Activated CD4-positive, alpha-beta T cell treated with anti-CD3 and anti-CD28 coated beads, Interleukin-2, amount 10 ng/mL, durations not matched to agents 24 days and 14 days (primary cell): ENCODE data around the gene INPP4B. TPM values are rescaled to one million over a fixed set of nuclear protein-coding genes. Genes with fewer than 3 reads are reported as not detected.
"Not testable (repeated sequence)": the region's sequence is repeated elsewhere in the genome, so short reads cannot be mapped to it uniquely, and the experiment has no call there.

Experiments used
- DNase-seq: peaks from one replicate; pipeline ENCODE4 v3.0.0; 2022
- H3K27ac Mint-ChIP-seq: one replicate; pipeline ENCODE4 v1.8.0; 2022; ENCODE audit warnings: mild to moderate bottlenecking, mixed read lengths
- H3K27me3 Mint-ChIP-seq: one replicate; pipeline ENCODE4 v1.8.0; 2022; ENCODE audit warnings: mixed read lengths
- H3K36me3 Mint-ChIP-seq: one replicate; pipeline ENCODE4 v1.8.0; 2022; ENCODE audit warnings: low read depth, mild to moderate bottlenecking, mixed read lengths
- H3K4me1 Mint-ChIP-seq: one replicate; pipeline ENCODE4 v1.8.0; 2021; ENCODE audit warnings: mixed read lengths
- H3K4me3 Mint-ChIP-seq: one replicate; pipeline ENCODE4 v1.8.0; 2022; ENCODE audit warnings: mild to moderate bottlenecking, moderate library complexity, mixed read lengths
- H3K9me3 Mint-ChIP-seq: one replicate; pipeline ENCODE4 v1.8.0; 2021; ENCODE audit warnings: mixed read lengths
- intact Hi-C: fragments of 100-400 bp; cut with micrococcal nuclease; formaldehyde crosslinking; loops from one replicate; pipeline ENCODE4 v1.15.1; 2023
- total RNA-seq: library from RNA; stranded (reverse); gene quantifications from 2 replicates; pipeline ENCODE4 v1.2.3, GENCODE V29; 2022

Gene INPP4B
- total RNA-seq, 1 donor from 2014 or later, result 42.5 TPM

- DNase-seq, result peak; percentile 73
- intact Hi-C loops, result loop anchor here (1.0 to 5.0 kb wide), 3 partner anchors 8 to 119 kb away; partner anchors contain the start of gene INPP4B
- Mint-ChIP-seq H3K4me3 (peak overlapping the region; percentile 7), H3K9me3 (peaks cover 5% of the 10 kb centered on the region), H3K27ac (peak overlapping the region; percentile 70), H3K4me1 (peaks cover 28% of the 10 kb centered on the region), H3K36me3 (peaks cover 5% of the 10 kb centered on the region), H3K27me3 (no peaks in the 10 kb centered on the region)
These were observed 30.3 kb downstream of the INPP4B start for GRCh38 chr4:142815834-142816233.

GRCh38 chr4:142813388-142813787, 32.7 kb downstream of the INPP4B start:
- Mint-ChIP-seq H3K27ac (no peak overlapping the region), H3K4me3 (no peak overlapping the region), H3K27me3 (no peaks in the 10 kb centered on the region), H3K4me1 (peaks cover 24% of the 10 kb centered on the region), H3K36me3 (no peaks in the 10 kb centered on the region), H3K9me3 (no peaks in the 10 kb centered on the region)
- no peak for DNase-seq
- intact Hi-C loops, result no loop called here

GRCh38 chr4:142812091-142812490, 34.0 kb downstream of the INPP4B start:
- DNase-seq, result no peak
- H3K27me3 Mint-ChIP-seq, result no peaks in the 10 kb centered on the region

GRCh38 chr4:142811034-142811433, 35.1 kb downstream of the INPP4B start:
- no peak overlapping the region for H3K27ac Mint-ChIP-seq
- intact Hi-C loops, result no loop called here
- no peak for DNase-seq
- H3K9me3 Mint-ChIP-seq, result no peaks in the 10 kb centered on the region
- H3K4me1 Mint-ChIP-seq, result peaks cover 12% of the 10 kb centered on the region
- no peak overlapping the region for H3K4me3 Mint-ChIP-seq
- no peaks in the 10 kb centered on the region for H3K27me3 Mint-ChIP-seq
- no peaks in the 10 kb centered on the region for H3K36me3 Mint-ChIP-seq

More at GRCh38 chr4:142812091-142812490, 34.0 kb downstream of the INPP4B start:
- intact Hi-C loops, result no loop called here
- Mint-ChIP-seq H3K9me3 (no peaks in the 10 kb centered on the region), H3K4me1 (peaks cover 15% of the 10 kb centered on the region), H3K36me3 (no peaks in the 10 kb centered on the region), H3K4me3 (no peak overlapping the region), H3K27ac (no peak overlapping the region)

GRCh38 chr4:142809559-142809958, 36.5 kb downstream of the INPP4B start:
- Mint-ChIP-seq H3K36me3 (no peaks in the 10 kb centered on the region), H3K9me3 (no peaks in the 10 kb centered on the region), H3K4me1 (peaks cover 7% of the 10 kb centered on the region), H3K27ac (no peak overlapping the region), H3K4me3 (no peak overlapping the region), H3K27me3 (no peaks in the 10 kb centered on the region)
- DNase-seq, result no peak
- intact Hi-C loops, result no loop called here

GRCh38 chr4:142803879-142804278, 42.2 kb downstream of the INPP4B start:
- not testable (repeated sequence) for H3K27me3 Mint-ChIP-seq, H3K9me3 Mint-ChIP-seq, H3K27ac Mint-ChIP-seq, H3K36me3 Mint-ChIP-seq, DNase-seq, H3K4me3 Mint-ChIP-seq
- intact Hi-C loops, result loop anchor here (5.0 kb wide), 1 partner anchor 38 kb away; no protein-coding TSS in a partner anchor
- peaks cover 14% of the 10 kb centered on the region for H3K4me1 Mint-ChIP-seq

GRCh38 chr4:142801966-142802365, 44.1 kb downstream of the INPP4B start:
- intact Hi-C loops, result loop anchor here (5.0 kb wide), 1 partner anchor 40 kb away; no protein-coding TSS in a partner anchor
- peaks cover 10% of the 10 kb centered on the region for H3K36me3 Mint-ChIP-seq
- H3K27ac Mint-ChIP-seq, result no peak overlapping the region
- no peak overlapping the region for H3K4me3 Mint-ChIP-seq
- peaks cover 7% of the 10 kb centered on the region for H3K9me3 Mint-ChIP-seq
- H3K27me3 Mint-ChIP-seq, result no peaks in the 10 kb centered on the region
- peak; percentile 67 for DNase-seq
- H3K4me1 Mint-ChIP-seq, result peaks cover 14% of the 10 kb centered on the region

- Mint-ChIP-seq H3K4me3 (no peak overlapping the region), H3K4me1 (peaks cover 1% of the 10 kb centered on the region), H3K27ac (no peak overlapping the region), H3K9me3 (no peaks in the 10 kb centered on the region), H3K27me3 (no peaks in the 10 kb centered on the region), H3K36me3 (peaks cover 1% of the 10 kb centered on the region)
- intact Hi-C loops, result no loop called here
- no peak for DNase-seq
These were observed 65.0 kb downstream of the INPP4B start for GRCh38 chr4:142781114-142781513.

- H3K4me1 Mint-ChIP-seq, result peaks cover 4% of the 10 kb centered on the region
- intact Hi-C loops, result no loop called here
- no peaks in the 10 kb centered on the region for H3K27me3 Mint-ChIP-seq
- H3K36me3 Mint-ChIP-seq, result peaks cover 1% of the 10 kb centered on the region
- H3K27ac Mint-ChIP-seq, result no peak overlapping the region
- no peak for DNase-seq
- H3K4me3 Mint-ChIP-seq, result no peak overlapping the region
- no peaks in the 10 kb centered on the region for H3K9me3 Mint-ChIP-seq
These were observed 67.2 kb downstream of the INPP4B start for GRCh38 chr4:142778900-142779299.

GRCh38 chr4:142778430-142778829, 67.7 kb downstream of the INPP4B start:
- Mint-ChIP-seq H3K36me3 (peaks cover 1% of the 10 kb centered on the region), H3K9me3 (no peaks in the 10 kb centered on the region), H3K27ac (no peak overlapping the region), H3K27me3 (no peaks in the 10 kb centered on the region), H3K4me3 (no peak overlapping the region), H3K4me1 (peaks cover 4% of the 10 kb centered on the region)
- no peak for DNase-seq
- intact Hi-C loops, result no loop called here

GRCh38 chr4:142777045-142777743, 68.9 kb downstream of the INPP4B start:
- DNase-seq, result no peak
- Mint-ChIP-seq H3K4me1 (peaks cover 4% of the 10 kb centered on the region), H3K36me3 (peaks cover 1% of the 10 kb centered on the region), H3K27me3 (no peaks in the 10 kb centered on the region), H3K27ac (no peak overlapping the region), H3K9me3 (no peaks in the 10 kb centered on the region), H3K4me3 (no peak overlapping the region)
- intact Hi-C loops, result no loop called here

- H3K27ac Mint-ChIP-seq, result no peak overlapping the region
- peaks cover 4% of the 10 kb centered on the region for H3K4me1 Mint-ChIP-seq
- no peaks in the 10 kb centered on the region for H3K9me3 Mint-ChIP-seq
- no peak for DNase-seq
- H3K27me3 Mint-ChIP-seq, result no peaks in the 10 kb centered on the region
- peaks cover 1% of the 10 kb centered on the region for H3K36me3 Mint-ChIP-seq
- H3K4me3 Mint-ChIP-seq, result no peak overlapping the region
- intact Hi-C loops, result no loop called here
These were observed 70.1 kb downstream of the INPP4B start for GRCh38 chr4:142776026-142776425.

- Mint-ChIP-seq H3K4me3 (no peak overlapping the region), H3K27ac (no peak overlapping the region), H3K36me3 (peaks cover 1% of the 10 kb centered on the region), H3K4me1 (peaks cover 4% of the 10 kb centered on the region), H3K27me3 (no peaks in the 10 kb centered on the region), H3K9me3 (peaks cover 4% of the 10 kb centered on the region)
- no peak for DNase-seq
- intact Hi-C loops, result no loop called here
These were observed 72.6 kb downstream of the INPP4B start for GRCh38 chr4:142773505-142773904.

- Mint-ChIP-seq H3K9me3 (peaks cover 5% of the 10 kb centered on the region), H3K27ac (no peak overlapping the region), H3K4me3 (no peak overlapping the region), H3K36me3 (no peaks in the 10 kb centered on the region), H3K27me3 (no peaks in the 10 kb centered on the region), H3K4me1 (no peaks in the 10 kb centered on the region)
- intact Hi-C loops, result no loop called here
- DNase-seq, result no peak
These were observed 83.8 kb downstream of the INPP4B start for GRCh38 chr4:142762280-142762679.
